K562 (cell line): Measurements from ENCODE around the gene TNNT1. TPM values are rescaled to one million over a fixed set of nuclear protein-coding genes. Genes with fewer than 3 reads are reported as not detected.

Experiments used
- ARHGAP35 ChIP-seq: fragments of 450-650 bp; IDR thresholded peaks from 2 replicates; pipeline ENCODE4 v1.6.1; 2018; ENCODE audit not compliant: partially characterized antibody
- CBX8 ChIP-seq: fragments of 200-600 bp; sonication (generic); IDR thresholded peaks from 2 replicates; pipeline ENCODE4 v1.6.1; 2012; ENCODE audit warnings: borderline replicate concordance, mixed run types, low read depth, mild to moderate bottlenecking, moderate library complexity, mixed read lengths, low read length, control low read depth, inconsistent platforms; ENCODE audit not compliant: poor library complexity, severe bottlenecking; ENCODE audit errors: extremely low read depth
- CCAR2 ChIP-seq: fragments of 200-400 bp; formaldehyde crosslinking; IDR thresholded peaks from 2 replicates; pipeline ENCODE4 v1.6.1; 2017; ENCODE audit warnings: mild to moderate bottlenecking, low read depth, low read length
- JUNB ChIP-seq: fragments of 450-650 bp; formaldehyde crosslinking; conservative IDR thresholded peaks from 2 replicates; pipeline ENCODE4 v1.4.0; 2020; ENCODE audit warnings: mild to moderate bottlenecking
- MECOM ChIP-seq: fragments of 250-450 bp; sonication (Bioruptor Pico); IDR thresholded peaks from 2 replicates; pipeline ENCODE4 v1.8.0; 2022; ENCODE audit warnings: inconsistent platforms
- MYBL2 ChIP-seq, 2 experiments: fragments of 450-650 bp in 1 of 2; sonication (generic) in 1 of 2; formaldehyde crosslinking in 1 of 2; IDR thresholded peaks; 2 replicates each; pipeline versions ENCODE4 v1.6.1 to v1.8.1; 2017 to 2022; ENCODE audit warnings: borderline replicate concordance in 1 of 2, inconsistent platforms in 1 of 2, low read depth in 1 of 2, mild to moderate bottlenecking in 1 of 2, missing genetic modification reagents in 1 of 2, moderate library complexity in 1 of 2
- POLR2A ChIP-seq: fragments of 450-650 bp; conservative IDR thresholded peaks from 2 replicates; pipeline ENCODE4 v1.6.1; 2016
- SNIP1 ChIP-seq: fragments of 450-650 bp; IDR thresholded peaks from 2 replicates; pipeline ENCODE4 v1.7.1; 2017; ENCODE audit warnings: low read depth, mild to moderate bottlenecking
- SP1 ChIP-seq: sonication (generic); formaldehyde crosslinking; IDR thresholded peaks from 2 replicates; pipeline ENCODE4 v1.8.1; 2022; ENCODE audit warnings: mild to moderate bottlenecking, missing genetic modification reagents
- TCF3 ChIP-seq: sonication (generic); formaldehyde crosslinking; IDR thresholded peaks from 2 replicates; pipeline ENCODE4 v1.4.0; 2020; ENCODE audit warnings: mild to moderate bottlenecking, missing genetic modification reagents
- ZNF134 ChIP-seq: fragments of 250-450 bp; sonication (Bioruptor Pico); conservative IDR thresholded peaks from 2 replicates; pipeline ENCODE4 v1.4.0; 2020
- ZNF384 ChIP-seq: IDR thresholded peaks from 2 replicates; pipeline ENCODE4 v1.6.1; 2012; ENCODE audit warnings: low read depth, low read length, improper control_type of control experiment
- polyA plus RNA-seq, 8 experiments: library from polyadenylated mRNA; depleted of rRNA in 4 of 8; stranded (reverse) in 5 of 8; unstranded in 3 of 8; fragments of >200 nt; fragmentation: Nextera tagmentation in 2 of 8; fragmentation: Illumina TruSeq in 1 of 8; extraction: Ambion mirVana in 2 of 8; extraction: Trizol in 1 of 8; gene quantifications; 2 replicates each; pipeline versions ENCODE4 v1.2.1 to v1.2.3, GENCODE V29; 2011 to 2014; ENCODE audit warnings: inconsistent platforms in 1 of 8, missing spikeins in 1 of 8
- total RNA-seq, 7 experiments: library from RNA; depleted of rRNA in 6 of 7; stranded (reverse); fragments of >200 nt in 6 of 7; fragmentation: Illumina TruSeq in 2 of 7; extraction: Trizol in 2 of 7; gene quantifications; 2 replicates each; pipeline versions ENCODE4 v1.2.1 to v1.2.3, GENCODE V29; 2011 to 2021; ENCODE audit warnings: low replicate concordance in 1 of 7
- TF ChIP-seq, protein P1 (sequence below), 2 experiments: IDR thresholded peaks; 2 replicates each; pipeline ENCODE4 v1.6.1; 2011; ENCODE audit warnings: borderline replicate concordance in 1 of 2, control low read depth in 1 of 2, low read depth in 1 of 2, low read length in 1 of 2, mild to moderate bottlenecking in 1 of 2, mixed read lengths in 1 of 2, moderate library complexity in 1 of 2; ENCODE audit not compliant: insufficient read depth in 1 of 2, insufficient read length in 1 of 2, poor library complexity in 1 of 2, severe bottlenecking in 1 of 2; ENCODE audit errors: extremely low read depth in 1 of 2
- TF ChIP-seq, protein P2 (sequence below): fragments of 450-650 bp; IDR thresholded peaks from 2 replicates; pipeline ENCODE4 v1.6.1; 2017; ENCODE audit warnings: antibody characterized with exemption
- TF ChIP-seq, protein P3 (sequence below): fragments of 250-450 bp; sonication (Bioruptor Pico); IDR thresholded peaks from 2 replicates; pipeline ENCODE4 v1.4.0; 2020
- TF ChIP-seq, protein P4 (sequence below): sonication (generic); formaldehyde crosslinking; IDR thresholded peaks from 2 replicates; pipeline ENCODE4 v1.8.1; 2023; ENCODE audit warnings: mild to moderate bottlenecking, missing genetic modification reagents

The TNNT1 gene
- total and polyA plus RNA-seq, 9 of the 15 experiments (the other 6 are each of a cell fraction or from before 2014, with no cell fraction given) = 31.8 to 390 (median 227) TPM

DNA sequence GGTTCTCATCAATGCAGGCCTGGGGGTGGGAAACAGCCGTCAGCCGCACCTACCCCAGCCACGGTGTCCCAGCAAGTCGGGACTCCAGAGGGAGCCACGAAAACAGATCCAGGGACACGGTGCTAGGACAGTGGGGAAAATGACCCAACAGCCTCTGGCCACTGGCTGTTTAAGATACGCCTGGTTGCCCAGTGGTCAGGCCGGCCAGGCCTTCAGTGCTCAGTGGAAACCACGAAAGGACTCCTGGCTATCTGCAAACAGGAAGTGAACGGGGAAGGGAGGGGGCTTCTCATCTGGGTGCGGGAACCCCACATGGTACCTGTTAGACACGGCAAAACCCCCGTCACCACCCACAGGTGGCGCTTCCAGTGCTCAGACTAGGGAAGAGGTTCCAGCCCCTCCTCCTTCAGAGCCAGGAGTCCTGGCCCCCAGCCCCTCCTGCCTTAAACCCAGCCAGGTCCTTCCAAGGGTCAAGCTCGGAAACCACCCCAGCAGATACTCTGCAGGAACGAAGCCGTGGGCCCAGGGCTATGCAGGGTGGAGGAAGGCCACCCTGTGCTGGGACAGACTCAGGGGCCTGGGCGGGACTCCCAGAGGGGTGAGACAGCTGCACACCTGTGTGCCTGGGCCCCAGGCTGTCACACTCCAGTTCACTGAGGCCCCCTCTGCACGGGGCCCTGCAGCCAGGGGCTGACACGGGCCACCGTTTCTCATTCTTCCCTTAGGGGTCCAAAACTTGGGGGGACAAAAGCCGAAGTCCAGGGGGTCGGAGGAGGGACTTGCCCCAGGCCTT is 36.0 kb downstream of the TNNT1 start (continued):
- TF ChIP-seq SNIP1 (no peak), ARHGAP35 (no peak), MECOM (no peak), SP1 (0 out of 2 replicates have a peak, but pooled peaks have one; percentile 17), POLR2A (no peak), CBX8 (no peak), ZNF384 (no peak), TCF3 (CRISPR knock-in tag) (peak; percentile 43; the same call in 1 of the 2 replicates), MYBL2 (IDR thresholded peaks at IDR 0.05; ENCODE audit: low read depth) (no peak), MYBL2 (CRISPR knock-in tag; IDR thresholded peaks at IDR 0.05; ENCODE audit: borderline replicate concordance) (no peak), CCAR2 (no peak), JUNB (CRISPR knock-in tag) (no peak), ZNF134 (no peak)
- TF ChIP-seq, protein P1, sequence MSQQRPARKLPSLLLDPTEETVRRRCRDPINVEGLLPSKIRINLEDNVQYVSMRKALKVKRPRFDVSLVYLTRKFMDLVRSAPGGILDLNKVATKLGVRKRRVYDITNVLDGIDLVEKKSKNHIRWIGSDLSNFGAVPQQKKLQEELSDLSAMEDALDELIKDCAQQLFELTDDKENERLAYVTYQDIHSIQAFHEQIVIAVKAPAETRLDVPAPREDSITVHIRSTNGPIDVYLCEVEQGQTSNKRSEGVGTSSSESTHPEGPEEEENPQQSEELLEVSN (IDR thresholded peaks at IDR 0.05; ENCODE audit: borderline replicate concordance in 1 of 2, extremely low read depth in 1 of 2, insufficient read depth in 1 of 2, insufficient read length in 1 of 2, low read depth in 1 of 2, low read length in 1 of 2, poor library complexity in 1 of 2, severe bottlenecking in 1 of 2) = peak in 1 of 2 experiments; percentile 14
- TF ChIP-seq, protein P2, sequence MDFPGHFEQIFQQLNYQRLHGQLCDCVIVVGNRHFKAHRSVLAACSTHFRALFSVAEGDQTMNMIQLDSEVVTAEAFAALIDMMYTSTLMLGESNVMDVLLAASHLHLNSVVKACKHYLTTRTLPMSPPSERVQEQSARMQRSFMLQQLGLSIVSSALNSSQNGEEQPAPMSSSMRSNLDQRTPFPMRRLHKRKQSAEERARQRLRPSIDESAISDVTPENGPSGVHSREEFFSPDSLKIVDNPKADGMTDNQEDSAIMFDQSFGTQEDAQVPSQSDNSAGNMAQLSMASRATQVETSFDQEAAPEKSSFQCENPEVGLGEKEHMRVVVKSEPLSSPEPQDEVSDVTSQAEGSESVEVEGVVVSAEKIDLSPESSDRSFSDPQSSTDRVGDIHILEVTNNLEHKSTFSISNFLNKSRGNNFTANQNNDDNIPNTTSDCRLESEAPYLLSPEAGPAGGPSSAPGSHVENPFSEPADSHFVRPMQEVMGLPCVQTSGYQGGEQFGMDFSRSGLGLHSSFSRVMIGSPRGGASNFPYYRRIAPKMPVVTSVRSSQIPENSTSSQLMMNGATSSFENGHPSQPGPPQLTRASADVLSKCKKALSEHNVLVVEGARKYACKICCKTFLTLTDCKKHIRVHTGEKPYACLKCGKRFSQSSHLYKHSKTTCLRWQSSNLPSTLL = no peak
- TF ChIP-seq, protein P3, sequence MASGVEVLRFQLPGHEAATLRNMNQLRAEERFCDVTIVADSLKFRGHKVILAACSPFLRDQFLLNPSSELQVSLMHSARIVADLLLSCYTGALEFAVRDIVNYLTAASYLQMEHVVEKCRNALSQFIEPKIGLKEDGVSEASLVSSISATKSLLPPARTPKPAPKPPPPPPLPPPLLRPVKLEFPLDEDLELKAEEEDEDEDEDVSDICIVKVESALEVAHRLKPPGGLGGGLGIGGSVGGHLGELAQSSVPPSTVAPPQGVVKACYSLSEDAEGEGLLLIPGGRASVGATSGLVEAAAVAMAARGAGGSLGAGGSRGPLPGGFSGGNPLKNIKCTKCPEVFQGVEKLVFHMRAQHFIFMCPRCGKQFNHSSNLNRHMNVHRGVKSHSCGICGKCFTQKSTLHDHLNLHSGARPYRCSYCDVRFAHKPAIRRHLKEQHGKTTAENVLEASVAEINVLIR (CRISPR knock-in tag) = no peak
- TF ChIP-seq, protein P4, sequence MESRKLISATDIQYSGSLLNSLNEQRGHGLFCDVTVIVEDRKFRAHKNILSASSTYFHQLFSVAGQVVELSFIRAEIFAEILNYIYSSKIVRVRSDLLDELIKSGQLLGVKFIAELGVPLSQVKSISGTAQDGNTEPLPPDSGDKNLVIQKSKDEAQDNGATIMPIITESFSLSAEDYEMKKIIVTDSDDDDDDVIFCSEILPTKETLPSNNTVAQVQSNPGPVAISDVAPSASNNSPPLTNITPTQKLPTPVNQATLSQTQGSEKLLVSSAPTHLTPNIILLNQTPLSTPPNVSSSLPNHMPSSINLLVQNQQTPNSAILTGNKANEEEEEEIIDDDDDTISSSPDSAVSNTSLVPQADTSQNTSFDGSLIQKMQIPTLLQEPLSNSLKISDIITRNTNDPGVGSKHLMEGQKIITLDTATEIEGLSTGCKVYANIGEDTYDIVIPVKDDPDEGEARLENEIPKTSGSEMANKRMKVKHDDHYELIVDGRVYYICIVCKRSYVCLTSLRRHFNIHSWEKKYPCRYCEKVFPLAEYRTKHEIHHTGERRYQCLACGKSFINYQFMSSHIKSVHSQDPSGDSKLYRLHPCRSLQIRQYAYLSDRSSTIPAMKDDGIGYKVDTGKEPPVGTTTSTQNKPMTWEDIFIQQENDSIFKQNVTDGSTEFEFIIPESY (CRISPR knock-in tag) = 0 out of 2 replicates have a peak, but pooled peaks have one; percentile 18
